ENCODE results near the gene TMEM119. TPM values are rescaled to one million over a fixed set of nuclear protein-coding genes. Genes with fewer than 3 reads are reported as not detected.

Gene TMEM119
- total RNA-seq, 1 donor from 2014 or later = 34.6 TPM

GRCh38 chr12:108542320-108542719 is 55.6 kb downstream of the TMEM119 start:
- H3K9me3 ChIP-seq = no peaks in the 10 kb centered on the region
- intact Hi-C loops (cut with DNase I) = no loop called here
- TF ChIP-seq POLR2A (IDR thresholded peaks at IDR 0.05) (no peak), POLR2AphosphoS5 (IDR thresholded peaks at IDR 0.05; ENCODE audit: insufficient read depth in 1 of 2, low read depth in 1 of 2) (no peak)
- TF ChIP-seq, protein P1, sequence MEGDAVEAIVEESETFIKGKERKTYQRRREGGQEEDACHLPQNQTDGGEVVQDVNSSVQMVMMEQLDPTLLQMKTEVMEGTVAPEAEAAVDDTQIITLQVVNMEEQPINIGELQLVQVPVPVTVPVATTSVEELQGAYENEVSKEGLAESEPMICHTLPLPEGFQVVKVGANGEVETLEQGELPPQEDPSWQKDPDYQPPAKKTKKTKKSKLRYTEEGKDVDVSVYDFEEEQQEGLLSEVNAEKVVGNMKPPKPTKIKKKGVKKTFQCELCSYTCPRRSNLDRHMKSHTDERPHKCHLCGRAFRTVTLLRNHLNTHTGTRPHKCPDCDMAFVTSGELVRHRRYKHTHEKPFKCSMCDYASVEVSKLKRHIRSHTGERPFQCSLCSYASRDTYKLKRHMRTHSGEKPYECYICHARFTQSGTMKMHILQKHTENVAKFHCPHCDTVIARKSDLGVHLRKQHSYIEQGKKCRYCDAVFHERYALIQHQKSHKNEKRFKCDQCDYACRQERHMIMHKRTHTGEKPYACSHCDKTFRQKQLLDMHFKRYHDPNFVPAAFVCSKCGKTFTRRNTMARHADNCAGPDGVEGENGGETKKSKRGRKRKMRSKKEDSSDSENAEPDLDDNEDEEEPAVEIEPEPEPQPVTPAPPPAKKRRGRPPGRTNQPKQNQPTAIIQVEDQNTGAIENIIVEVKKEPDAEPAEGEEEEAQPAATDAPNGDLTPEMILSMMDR (IDR thresholded peaks at IDR 0.05) = no peak
- H3K4me1 ChIP-seq = no peaks in the 10 kb centered on the region
- H3K27ac ChIP-seq = no peak overlapping the region
- no peak overlapping the region for H3K4me3 ChIP-seq
- H3K36me3 ChIP-seq = peaks cover 0 to 61% of the 10 kb centered on the region in 2 donors
- no peak for DNase-seq (ENCODE audit: extremely low spot score in 2 of 2)
- no peaks in the 10 kb centered on the region for H3K27me3 ChIP-seq

Small RNA genes lying within 50 kb of the gene (microRNA-seq; reads per million reads assigned to microRNA genes)
- not detected for gene MIR4496 (ENCODE audit: borderline number of aligned reads, borderline replicate concordance)

Other genes with a start within 250 kb of the TMEM119 start
- 6.9 TPM for gene FICD, start 82.8 kb downstream of the TMEM119 start, total RNA-seq
- gene SART3, start 36.9 kb downstream of the TMEM119 start, total RNA-seq = 44.2 TPM
- 167 TPM for gene ISCU, start 35.5 kb downstream of the TMEM119 start, total RNA-seq
- gene SELPLG, start 35.8 kb upstream of the TMEM119 start, total RNA-seq = 14.2 TPM
- gene CORO1C, start 133.4 kb upstream of the TMEM119 start, total RNA-seq = 189 TPM